HG03439 (cell line): Measurements from ENCODE around the gene SLC5A10.
"Not testable (repeated sequence)": the region's sequence is repeated elsewhere in the genome, so short reads cannot be mapped to it uniquely, and the experiment has no call there.

ENCODE experiments used
- ATAC-seq: cut with Tn5 transposase; IDR thresholded peaks from one replicate; pipeline ENCODE4 v1.9.1; 2021; ENCODE audit warnings: mild to moderate bottlenecking, moderate library complexity; ENCODE audit not compliant: unreplicated experiment

The SLC5A10 gene

GRCh38 chr17:18951941-18952842 is at the start of gene SLC5A10:
Gene SLC5A10, plus strand, starts transcription at chr17:18952165. Its CDS starts 41 bp downstream, at chr17:18952206.
- no peak for ATAC-seq

GRCh38 chr17:18904482-18904881 is 47.5 kb upstream of the SLC5A10 start:
- ATAC-seq = no peak

- no peak for ATAC-seq
Observed at GRCh38 chr17:18905226-18905625, 46.7 kb upstream of the SLC5A10 start.

- ATAC-seq = no peak
Observed at GRCh38 chr17:18910326-18910725, 41.6 kb upstream of the SLC5A10 start.

GRCh38 chr17:18910881-18911280 is 41.1 kb upstream of the SLC5A10 start:
- ATAC-seq = no peak

- no peak for ATAC-seq
Observed at GRCh38 chr17:18916816-18917500, 35.0 kb upstream of the SLC5A10 start.

GRCh38 chr17:18917506-18918032 is 34.4 kb upstream of the SLC5A10 start:
- ATAC-seq = no peak

- ATAC-seq = no peak
Observed at GRCh38 chr17:18919963-18920362, 32.0 kb upstream of the SLC5A10 start.

- ATAC-seq = no peak
Observed at GRCh38 chr17:18920911-18921441, 31.0 kb upstream of the SLC5A10 start.

- no peak for ATAC-seq
Observed at GRCh38 chr17:18921485-18921884, 30.5 kb upstream of the SLC5A10 start.

- ATAC-seq = peak; percentile 55
Observed at GRCh38 chr17:18921912-18922451, 30.0 kb upstream of the SLC5A10 start.

- ATAC-seq = not testable (repeated sequence)
Observed at GRCh38 chr17:18922596-18922995, 29.4 kb upstream of the SLC5A10 start.

GRCh38 chr17:18925187-18925586 is 26.8 kb upstream of the SLC5A10 start:
- ATAC-seq = no peak

- ATAC-seq = no peak
Observed at GRCh38 chr17:18928628-18929125, 23.3 kb upstream of the SLC5A10 start.

- no peak for ATAC-seq
Observed at GRCh38 chr17:18932360-18933055, 19.5 kb upstream of the SLC5A10 start.

GRCh38 chr17:18933102-18934058 is 18.6 kb upstream of the SLC5A10 start:
- no peak for ATAC-seq

- no peak for ATAC-seq
Observed at GRCh38 chr17:18937981-18938691, 13.8 kb upstream of the SLC5A10 start.

- ATAC-seq = no peak
Observed at GRCh38 chr17:18938692-18939023, 13.3 kb upstream of the SLC5A10 start.

- no peak for ATAC-seq
Observed at GRCh38 chr17:18944646-18945045, 7.3 kb upstream of the SLC5A10 start.
